ENCODE results near the gene ISG20L2. TPM values are rescaled to one million over a fixed set of nuclear protein-coding genes. Genes with fewer than 3 reads are reported as not detected.

The ISG20L2 gene
- total RNA-seq, 3 donors from 2014 or later = 27.8 to 33.0 (median 31.0) TPM

- Histone ChIP-seq H3K9me3 (no peaks in the 10 kb centered on the region), H3K4me3 (peak within 1 kb of the TSS; percentile 97), H3K36me3 (ENCODE audit: low read depth) (no peaks in the 10 kb centered on the region), H3K4me1 (ENCODE audit: low read depth) (peaks cover 42% of the 10 kb centered on the region)
- DNase-seq (no peak), ATAC-seq (no peak)
- TF ChIP-seq, protein P1, sequence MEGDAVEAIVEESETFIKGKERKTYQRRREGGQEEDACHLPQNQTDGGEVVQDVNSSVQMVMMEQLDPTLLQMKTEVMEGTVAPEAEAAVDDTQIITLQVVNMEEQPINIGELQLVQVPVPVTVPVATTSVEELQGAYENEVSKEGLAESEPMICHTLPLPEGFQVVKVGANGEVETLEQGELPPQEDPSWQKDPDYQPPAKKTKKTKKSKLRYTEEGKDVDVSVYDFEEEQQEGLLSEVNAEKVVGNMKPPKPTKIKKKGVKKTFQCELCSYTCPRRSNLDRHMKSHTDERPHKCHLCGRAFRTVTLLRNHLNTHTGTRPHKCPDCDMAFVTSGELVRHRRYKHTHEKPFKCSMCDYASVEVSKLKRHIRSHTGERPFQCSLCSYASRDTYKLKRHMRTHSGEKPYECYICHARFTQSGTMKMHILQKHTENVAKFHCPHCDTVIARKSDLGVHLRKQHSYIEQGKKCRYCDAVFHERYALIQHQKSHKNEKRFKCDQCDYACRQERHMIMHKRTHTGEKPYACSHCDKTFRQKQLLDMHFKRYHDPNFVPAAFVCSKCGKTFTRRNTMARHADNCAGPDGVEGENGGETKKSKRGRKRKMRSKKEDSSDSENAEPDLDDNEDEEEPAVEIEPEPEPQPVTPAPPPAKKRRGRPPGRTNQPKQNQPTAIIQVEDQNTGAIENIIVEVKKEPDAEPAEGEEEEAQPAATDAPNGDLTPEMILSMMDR (IDR thresholded peaks at IDR 0.05) = no peak
- intact Hi-C loops (cut with DNase I, micrococcal nuclease) = no loop called here
Observed at GRCh38 chr1:156751451-156751756, 22.8 kb upstream of the ISG20L2 start, which contains the start of gene HDGF. Gene HDGF (minus strand): TSS chr1:156751675. CDS start chr1:156751429, 246 bp downstream.

DNA sequence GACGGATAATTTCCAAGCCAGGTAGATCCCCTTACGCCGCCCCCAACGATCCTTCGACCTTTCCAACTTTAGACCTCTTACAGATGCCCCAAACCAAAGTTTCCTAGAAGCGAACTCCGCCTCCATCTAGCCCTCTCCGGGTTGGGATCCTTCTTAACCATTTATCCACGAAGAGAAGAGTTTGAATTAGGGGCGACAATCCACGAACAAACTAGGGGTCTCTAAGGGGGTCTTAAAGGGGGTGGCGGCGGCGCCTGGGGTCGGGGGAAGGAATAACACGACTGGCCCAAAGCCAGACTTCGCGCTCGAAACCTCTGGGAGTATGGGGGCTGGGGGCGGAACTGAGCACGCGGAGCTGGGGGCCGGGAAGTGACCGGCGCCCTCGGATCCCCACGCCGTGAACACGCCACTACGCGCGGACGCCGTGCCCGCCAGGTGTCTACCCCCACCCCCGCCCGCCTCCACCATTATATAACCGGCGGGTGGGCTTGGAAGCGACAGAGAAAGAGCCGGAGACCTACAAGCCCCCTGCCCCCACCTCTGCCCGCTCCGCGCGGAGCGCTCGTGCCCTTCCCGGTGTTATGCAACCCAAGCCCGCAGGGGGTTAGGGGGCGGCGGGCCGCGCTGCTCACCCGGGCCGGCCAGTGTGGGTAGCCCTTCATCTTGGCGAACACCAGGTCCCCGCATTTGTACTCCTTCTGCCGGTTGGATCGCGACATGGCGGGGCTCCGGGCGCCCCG is 22.3 kb upstream of the ISG20L2 start:
- intact Hi-C loops (cut with DNase I, micrococcal nuclease) = no loop called here
- H3K4me1 ChIP-seq (ENCODE audit: low read depth) = peaks cover 47% of the 10 kb centered on the region
- H3K36me3 ChIP-seq (ENCODE audit: low read depth) = no peaks in the 10 kb centered on the region
- DNase-seq = peak; percentile 59 to 80 (median 78)
- no peak for ATAC-seq
- H3K9me3 ChIP-seq = no peaks in the 10 kb centered on the region
- TF ChIP-seq, protein P1 (IDR thresholded peaks at IDR 0.05) = no peak
- H3K4me3 ChIP-seq = peak overlapping the region; percentile 97

DNA sequence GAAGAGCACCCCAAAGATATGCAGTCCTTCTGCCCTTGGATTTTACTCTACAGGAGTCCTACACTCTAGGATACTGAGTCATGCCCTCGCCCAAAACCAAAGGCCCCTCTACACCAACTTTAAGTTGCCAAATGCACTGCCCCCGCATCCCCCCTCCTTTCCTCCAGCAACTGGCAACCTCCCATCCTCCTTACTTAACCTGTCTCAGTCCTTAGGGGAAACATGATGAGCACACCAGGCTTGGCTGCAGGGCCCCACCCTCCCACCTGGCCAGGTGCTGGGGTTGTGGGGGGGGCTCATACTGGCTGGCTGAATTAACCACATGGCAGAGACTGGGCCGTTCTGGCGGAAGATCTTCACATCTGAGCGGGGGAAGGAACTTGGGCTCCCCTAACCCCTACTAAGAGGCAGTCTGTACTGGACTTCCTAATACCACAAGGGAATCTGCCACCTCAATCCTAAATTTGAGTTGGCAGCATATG is 21.7 kb upstream of the ISG20L2 start:
- peak overlapping the region; percentile 97 for H3K4me3 ChIP-seq
- no peaks in the 10 kb centered on the region for H3K36me3 ChIP-seq (ENCODE audit: low read depth)
- DNase-seq (peak; percentile 73 to 82 (median 80)), ATAC-seq (peak; percentile 30)
- TF ChIP-seq, protein P1 (IDR thresholded peaks at IDR 0.05) = no peak
- H3K4me1 ChIP-seq (ENCODE audit: low read depth) = peaks cover 52% of the 10 kb centered on the region
- intact Hi-C loops (cut with DNase I, micrococcal nuclease) = no loop called here
- no peaks in the 10 kb centered on the region for H3K9me3 ChIP-seq

- Histone ChIP-seq H3K4me3 (no peak overlapping the region), H3K4me1 (ENCODE audit: low read depth) (peaks cover 52% of the 10 kb centered on the region), H3K9me3 (no peaks in the 10 kb centered on the region), H3K36me3 (ENCODE audit: low read depth) (peaks cover 5% of the 10 kb centered on the region)
- DNase-seq (peak; percentile 65 to 81 (median 74)), ATAC-seq (peak; percentile 42)
- TF ChIP-seq, protein P1 (IDR thresholded peaks at IDR 0.05) = no peak
- intact Hi-C loops (cut with DNase I, micrococcal nuclease) = no loop called here
Observed at GRCh38 chr1:156749419-156750118, 21.0 kb upstream of the ISG20L2 start.

DNA sequence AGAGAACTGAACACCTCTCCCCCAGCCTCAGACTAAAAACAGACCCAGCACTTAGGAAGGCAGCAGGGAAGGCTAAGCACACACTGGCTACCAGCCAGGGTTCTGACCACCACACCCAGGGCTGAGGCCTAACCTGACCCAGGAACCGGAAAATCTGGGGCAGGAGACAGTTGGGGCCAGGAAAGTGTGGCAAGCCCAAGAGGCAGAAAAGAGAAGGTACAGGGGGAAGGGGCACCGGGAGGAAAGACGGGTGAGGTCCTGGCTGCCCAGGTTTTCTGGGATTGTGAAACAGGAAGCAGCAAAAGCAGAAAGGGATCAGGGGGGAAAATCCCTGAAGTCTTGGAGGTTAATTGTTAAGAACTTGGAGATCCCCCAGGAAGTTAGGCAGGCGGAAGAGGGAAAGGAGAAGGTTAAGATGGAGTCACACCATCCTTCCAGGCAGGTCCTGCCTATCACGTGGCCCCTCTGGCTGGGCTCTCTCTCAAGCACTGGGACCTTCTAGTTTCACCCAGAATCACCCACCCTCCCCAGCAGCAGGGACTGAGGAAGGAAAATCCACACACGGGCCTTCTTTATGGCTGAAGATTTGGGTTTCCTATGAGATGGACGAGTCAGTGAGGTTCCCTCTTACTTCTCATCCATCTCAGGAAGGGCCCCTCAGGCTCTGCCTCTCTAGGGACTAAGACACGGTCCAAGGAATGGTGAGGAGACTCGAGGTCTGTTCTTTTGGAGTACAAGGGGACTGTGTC is 20.3 kb upstream of the ISG20L2 start:
- intact Hi-C loops (cut with DNase I, micrococcal nuclease) = no loop called here
- Histone ChIP-seq H3K9me3 (no peaks in the 10 kb centered on the region), H3K4me3 (no peak overlapping the region), H3K4me1 (ENCODE audit: low read depth) (peaks cover 52% of the 10 kb centered on the region), H3K36me3 (ENCODE audit: low read depth) (peaks cover 7% of the 10 kb centered on the region)
- peak; percentile 40 for ATAC-seq
- TF ChIP-seq, protein P1 (IDR thresholded peaks at IDR 0.05) = no peak
- DNase-seq = peak; percentile 77 to 83 (median 77)

Data from mucosa of descending colon (tissue), 3 donors.